Neural cell (in vitro differentiated cells): ENCODE measurements around the gene COG5. TPM values are rescaled to one million over a fixed set of nuclear protein-coding genes. Genes with fewer than 3 reads are reported as not detected.

Experiments used
- H2AFZ ChIP-seq: fragments of 200-600, 300-800 bp; sonication (generic), shearing (Covaris generic); 2 replicates; pipeline ENCODE4 v1.6.0; 2014; ENCODE audit warnings: low read depth, mild to moderate bottlenecking, antibody characterized with exemption, low read length, moderate library complexity
- H3F3A ChIP-seq: fragments of 200-600 bp; shearing (Covaris generic); 2 replicates; pipeline ENCODE4 v1.6.1; 2016; ENCODE audit warnings: mild to moderate bottlenecking, moderate library complexity, mixed read lengths, antibody characterized with exemption, low read length; ENCODE audit not compliant: insufficient read depth, poor library complexity, severe bottlenecking
- H3K27ac ChIP-seq: fragments of 200-600, 300-800 bp; sonication (generic), shearing (Covaris generic); 2 replicates; pipeline ENCODE4 v1.5.1; 2014; ENCODE audit warnings: mild to moderate bottlenecking, low read length, moderate library complexity
- H3K27me3 ChIP-seq: fragments of 300-800, 200-600 bp; sonication (generic), shearing (Covaris generic); 2 replicates; pipeline ENCODE4 v1.6.0; 2014; ENCODE audit warnings: mild to moderate bottlenecking, low read depth, low read length, moderate library complexity; ENCODE audit not compliant: insufficient read depth
- H3K36me3 ChIP-seq: fragments of 300-800, 200-600 bp; sonication (generic), shearing (Covaris generic); 2 replicates; pipeline ENCODE4 v1.5.1; 2014; ENCODE audit warnings: mild to moderate bottlenecking, antibody characterized with exemption, low read length, moderate library complexity; ENCODE audit not compliant: insufficient read depth
- H3K4me2 ChIP-seq: fragments of 300-800, 200-600 bp; sonication (generic), shearing (Covaris generic); 2 replicates; pipeline ENCODE4 v1.6.0; 2014; ENCODE audit warnings: mild to moderate bottlenecking, low read length
- H3K4me3 ChIP-seq: fragments of 300-800, 200-600 bp; sonication (generic), shearing (Covaris generic); 2 replicates; pipeline ENCODE4 v1.5.1; 2014; ENCODE audit warnings: mild to moderate bottlenecking, low read length, moderate library complexity
- H3K79me2 ChIP-seq: fragments of 200-600 bp; shearing (Covaris generic); replicated peaks from 2 replicates; pipeline ENCODE4 v1.6.0; 2014; ENCODE audit warnings: mild to moderate bottlenecking, low read length, moderate library complexity; ENCODE audit not compliant: insufficient read depth
- H3K9ac ChIP-seq: fragments of 300-800, 200-600 bp; sonication (generic), shearing (Covaris generic); 2 replicates; pipeline ENCODE4 v1.6.1; 2016; ENCODE audit warnings: mild to moderate bottlenecking, low read length, mixed read lengths
- H3K9me2 ChIP-seq: fragments of 200-600 bp; shearing (Covaris generic); 2 replicates; pipeline ENCODE4 v1.6.1; 2016; ENCODE audit warnings: mild to moderate bottlenecking, low read length, mixed read lengths; ENCODE audit not compliant: insufficient read depth
- H3K9me3 ChIP-seq: fragments of 200-600, 300-800 bp; sonication (generic), shearing (Covaris generic); 2 replicates; pipeline ENCODE4 v1.6.1; 2016; ENCODE audit warnings: mild to moderate bottlenecking, mixed run types, low read length, moderate library complexity, mixed read lengths
- H4K20me1 ChIP-seq: fragments of 200-600 bp; shearing (Covaris generic); 2 replicates; pipeline ENCODE4 v1.6.1; 2016; ENCODE audit warnings: mild to moderate bottlenecking, mixed run types; ENCODE audit not compliant: insufficient read depth
- EP300 ChIP-seq: fragments of 450-650 bp; conservative IDR thresholded peaks from 2 replicates; pipeline ENCODE4 v1.6.1; 2014; ENCODE audit warnings: antibody characterized with exemption, mild to moderate bottlenecking, moderate library complexity; ENCODE audit not compliant: poor library complexity, severe bottlenecking
- EZH2 ChIP-seq: fragments of 200-600, 300-800 bp; shearing (Covaris generic), sonication (generic); IDR thresholded peaks from 2 replicates; pipeline ENCODE4 v1.6.1; 2014; ENCODE audit warnings: antibody characterized with exemption, low read length, borderline replicate concordance, mild to moderate bottlenecking; ENCODE audit not compliant: insufficient read depth, poor library complexity, severe bottlenecking
- MXI1 ChIP-seq: fragments of 450-650 bp; conservative IDR thresholded peaks from 2 replicates; pipeline ENCODE4 v1.6.1; 2014; ENCODE audit warnings: antibody characterized with exemption, mild to moderate bottlenecking; ENCODE audit not compliant: poor library complexity, severe bottlenecking
- POLR2AphosphoS5 ChIP-seq: IDR thresholded peaks from 2 replicates; pipeline ENCODE4 v1.6.1; 2012
- RAD21 ChIP-seq: fragments of 450-650 bp; conservative IDR thresholded peaks from 2 replicates; pipeline ENCODE4 v1.6.1; 2014; ENCODE audit warnings: antibody characterized with exemption, mild to moderate bottlenecking, moderate library complexity
- SMC3 ChIP-seq: fragments of 450-650 bp; conservative IDR thresholded peaks from 2 replicates; pipeline ENCODE4 v1.6.1; 2014; ENCODE audit warnings: antibody characterized with exemption, mild to moderate bottlenecking, moderate library complexity; ENCODE audit not compliant: poor library complexity
- TAF1 ChIP-seq: IDR thresholded peaks from 2 replicates; pipeline ENCODE4 v1.6.1; 2012; ENCODE audit warnings: low read depth
- polyA plus RNA-seq: library from polyadenylated mRNA; depleted of rRNA; stranded (reverse); fragments of >200 nt; gene quantifications from 2 replicates; pipeline ENCODE4 v1.2.3, GENCODE V29; 2014
- TF ChIP-seq, protein P1 (sequence below): IDR thresholded peaks from 2 replicates; pipeline ENCODE4 v1.6.1; 2012; ENCODE audit warnings: borderline replicate concordance
- TF ChIP-seq, protein P2 (sequence below): fragments of 450-650 bp; IDR thresholded peaks from 2 replicates; pipeline ENCODE4 v1.5.1; 2014; ENCODE audit warnings: antibody characterized with exemption, mild to moderate bottlenecking, moderate library complexity; ENCODE audit not compliant: poor library complexity, severe bottlenecking

Gene COG5
- polyA plus RNA-seq, 1 donor from 2014 or later: 13.3 TPM

DNA sequence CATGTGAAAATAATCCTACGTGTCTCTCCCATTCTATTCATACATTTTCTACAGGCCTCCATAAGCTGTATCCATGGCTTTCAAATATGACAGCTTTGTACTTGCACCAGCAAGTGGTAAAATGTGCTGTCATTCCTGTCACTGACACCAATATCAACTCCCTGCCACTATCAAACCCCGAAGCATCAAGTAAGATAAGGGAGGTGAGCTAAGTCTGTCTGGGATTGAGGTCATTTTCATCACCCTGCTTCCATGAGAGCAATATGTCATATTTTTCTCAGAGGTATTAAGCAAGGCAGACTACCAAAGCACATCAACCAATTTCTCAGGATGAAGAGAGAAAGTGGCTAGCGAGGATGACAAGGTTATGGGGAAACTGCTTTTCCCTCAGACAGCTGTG is 82.8 kb downstream of the COG5 start:
- no peaks in the 10 kb centered on the region for H3K27me3 ChIP-seq
- no peaks in the 10 kb centered on the region for H3F3A ChIP-seq
- no peak overlapping the region for H2AFZ ChIP-seq
- peak overlapping the region; percentile 24 for H3K4me3 ChIP-seq
- TF ChIP-seq EZH2: no peak
- no peak for TF ChIP-seq SMC3
- peak; percentile 89 for TF ChIP-seq POLR2AphosphoS5
- TF ChIP-seq, protein P1, sequence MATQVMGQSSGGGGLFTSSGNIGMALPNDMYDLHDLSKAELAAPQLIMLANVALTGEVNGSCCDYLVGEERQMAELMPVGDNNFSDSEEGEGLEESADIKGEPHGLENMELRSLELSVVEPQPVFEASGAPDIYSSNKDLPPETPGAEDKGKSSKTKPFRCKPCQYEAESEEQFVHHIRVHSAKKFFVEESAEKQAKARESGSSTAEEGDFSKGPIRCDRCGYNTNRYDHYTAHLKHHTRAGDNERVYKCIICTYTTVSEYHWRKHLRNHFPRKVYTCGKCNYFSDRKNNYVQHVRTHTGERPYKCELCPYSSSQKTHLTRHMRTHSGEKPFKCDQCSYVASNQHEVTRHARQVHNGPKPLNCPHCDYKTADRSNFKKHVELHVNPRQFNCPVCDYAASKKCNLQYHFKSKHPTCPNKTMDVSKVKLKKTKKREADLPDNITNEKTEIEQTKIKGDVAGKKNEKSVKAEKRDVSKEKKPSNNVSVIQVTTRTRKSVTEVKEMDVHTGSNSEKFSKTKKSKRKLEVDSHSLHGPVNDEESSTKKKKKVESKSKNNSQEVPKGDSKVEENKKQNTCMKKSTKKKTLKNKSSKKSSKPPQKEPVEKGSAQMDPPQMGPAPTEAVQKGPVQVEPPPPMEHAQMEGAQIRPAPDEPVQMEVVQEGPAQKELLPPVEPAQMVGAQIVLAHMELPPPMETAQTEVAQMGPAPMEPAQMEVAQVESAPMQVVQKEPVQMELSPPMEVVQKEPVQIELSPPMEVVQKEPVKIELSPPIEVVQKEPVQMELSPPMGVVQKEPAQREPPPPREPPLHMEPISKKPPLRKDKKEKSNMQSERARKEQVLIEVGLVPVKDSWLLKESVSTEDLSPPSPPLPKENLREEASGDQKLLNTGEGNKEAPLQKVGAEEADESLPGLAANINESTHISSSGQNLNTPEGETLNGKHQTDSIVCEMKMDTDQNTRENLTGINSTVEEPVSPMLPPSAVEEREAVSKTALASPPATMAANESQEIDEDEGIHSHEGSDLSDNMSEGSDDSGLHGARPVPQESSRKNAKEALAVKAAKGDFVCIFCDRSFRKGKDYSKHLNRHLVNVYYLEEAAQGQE: no peak
- no peak for TF ChIP-seq RAD21
- no peak for TF ChIP-seq TAF1
- peak; percentile 98 for TF ChIP-seq EP300
- TF ChIP-seq, protein P2, sequence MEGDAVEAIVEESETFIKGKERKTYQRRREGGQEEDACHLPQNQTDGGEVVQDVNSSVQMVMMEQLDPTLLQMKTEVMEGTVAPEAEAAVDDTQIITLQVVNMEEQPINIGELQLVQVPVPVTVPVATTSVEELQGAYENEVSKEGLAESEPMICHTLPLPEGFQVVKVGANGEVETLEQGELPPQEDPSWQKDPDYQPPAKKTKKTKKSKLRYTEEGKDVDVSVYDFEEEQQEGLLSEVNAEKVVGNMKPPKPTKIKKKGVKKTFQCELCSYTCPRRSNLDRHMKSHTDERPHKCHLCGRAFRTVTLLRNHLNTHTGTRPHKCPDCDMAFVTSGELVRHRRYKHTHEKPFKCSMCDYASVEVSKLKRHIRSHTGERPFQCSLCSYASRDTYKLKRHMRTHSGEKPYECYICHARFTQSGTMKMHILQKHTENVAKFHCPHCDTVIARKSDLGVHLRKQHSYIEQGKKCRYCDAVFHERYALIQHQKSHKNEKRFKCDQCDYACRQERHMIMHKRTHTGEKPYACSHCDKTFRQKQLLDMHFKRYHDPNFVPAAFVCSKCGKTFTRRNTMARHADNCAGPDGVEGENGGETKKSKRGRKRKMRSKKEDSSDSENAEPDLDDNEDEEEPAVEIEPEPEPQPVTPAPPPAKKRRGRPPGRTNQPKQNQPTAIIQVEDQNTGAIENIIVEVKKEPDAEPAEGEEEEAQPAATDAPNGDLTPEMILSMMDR: no peak
- peak; percentile 20 for TF ChIP-seq MXI1
- H3K27ac ChIP-seq: peak overlapping the region; percentile 69
- peak overlapping the region; percentile 33 for H3K4me2 ChIP-seq
- peaks cover 7% of the 10 kb centered on the region for H3K9me2 ChIP-seq
- no peaks in the 10 kb centered on the region for H4K20me1 ChIP-seq
- H3K9me3 ChIP-seq: no peaks in the 10 kb centered on the region
- no peaks in the 10 kb centered on the region for H3K79me2 ChIP-seq
- H3K36me3 ChIP-seq: no peaks in the 10 kb centered on the region
- peak overlapping the region; percentile 25 for H3K9ac ChIP-seq

DNA sequence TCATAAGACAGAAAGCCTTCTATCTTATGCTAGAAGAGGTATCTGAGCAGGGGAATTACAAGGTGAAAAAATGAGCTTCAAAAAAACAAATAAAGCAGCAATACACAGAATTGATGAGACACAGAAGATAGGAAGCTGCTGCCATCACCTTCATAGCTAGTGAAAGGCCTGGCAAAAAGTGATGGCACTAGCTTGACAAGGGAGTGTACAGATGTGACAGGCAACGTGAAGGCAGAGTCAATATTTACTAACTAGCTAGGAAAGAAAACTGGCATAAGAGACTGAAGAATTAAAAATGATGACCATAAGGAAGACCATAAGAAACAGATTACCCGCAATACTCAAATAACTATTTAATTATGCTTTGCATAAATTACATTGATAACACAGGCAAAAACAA is 84.4 kb downstream of the COG5 start:
- no peak overlapping the region for H3K4me2 ChIP-seq
- H3K27me3 ChIP-seq: no peaks in the 10 kb centered on the region
- no peaks in the 10 kb centered on the region for H3K36me3 ChIP-seq
- H3F3A ChIP-seq: no peaks in the 10 kb centered on the region
- peaks cover 3% of the 10 kb centered on the region for H3K79me2 ChIP-seq
- no peaks in the 10 kb centered on the region for H4K20me1 ChIP-seq
- no peak overlapping the region for H3K4me3 ChIP-seq
- TF ChIP-seq, protein P2: no peak
- no peak for TF ChIP-seq EP300
- H2AFZ ChIP-seq: no peak overlapping the region
- H3K9me3 ChIP-seq: no peaks in the 10 kb centered on the region
- peaks cover 7% of the 10 kb centered on the region for H3K9me2 ChIP-seq
- H3K9ac ChIP-seq: no peak overlapping the region
- no peak overlapping the region for H3K27ac ChIP-seq
